Effector memory CD4-positive, alpha-beta T cell (primary cell): Measurements from ENCODE around the gene CCDC106.

Experiments
- DNase-seq, 3 donors: peaks; one replicate each; pipeline ENCODE4 v3.0.0-alpha.2; 2020
- H3K27ac ChIP-seq: 2 replicates; pipeline ENCODE4 v1.7.0; 2013; ENCODE audit warnings: mild to moderate bottlenecking, low read length, moderate library complexity; ENCODE audit not compliant: insufficient read depth, poor library complexity, severe bottlenecking
- H3K27me3 ChIP-seq: replicated peaks from 2 replicates; pipeline ENCODE4 v1.7.0; 2013; ENCODE audit warnings: mild to moderate bottlenecking, low read length; ENCODE audit not compliant: insufficient read depth, control insufficient read depth, poor library complexity, severe bottlenecking
- H3K36me3 ChIP-seq: 2 replicates; pipeline ENCODE4 v1.7.0; 2013; ENCODE audit warnings: mild to moderate bottlenecking, low read length, moderate library complexity; ENCODE audit not compliant: control insufficient read depth, insufficient read depth
- H3K4me1 ChIP-seq: 2 replicates; pipeline ENCODE4 v1.7.0; 2013; ENCODE audit warnings: low read length, mild to moderate bottlenecking; ENCODE audit not compliant: control insufficient read depth, insufficient read depth, poor library complexity, severe bottlenecking
- H3K4me3 ChIP-seq: 2 replicates; pipeline ENCODE4 v1.7.0; 2013; ENCODE audit warnings: low read length, low read depth, mild to moderate bottlenecking; ENCODE audit not compliant: insufficient read depth, poor library complexity, severe bottlenecking
- H3K9me3 ChIP-seq: 2 replicates; pipeline ENCODE4 v1.7.0; 2013; ENCODE audit warnings: mild to moderate bottlenecking, low read length, moderate library complexity; ENCODE audit not compliant: control insufficient read depth

Gene CCDC106

DNA sequence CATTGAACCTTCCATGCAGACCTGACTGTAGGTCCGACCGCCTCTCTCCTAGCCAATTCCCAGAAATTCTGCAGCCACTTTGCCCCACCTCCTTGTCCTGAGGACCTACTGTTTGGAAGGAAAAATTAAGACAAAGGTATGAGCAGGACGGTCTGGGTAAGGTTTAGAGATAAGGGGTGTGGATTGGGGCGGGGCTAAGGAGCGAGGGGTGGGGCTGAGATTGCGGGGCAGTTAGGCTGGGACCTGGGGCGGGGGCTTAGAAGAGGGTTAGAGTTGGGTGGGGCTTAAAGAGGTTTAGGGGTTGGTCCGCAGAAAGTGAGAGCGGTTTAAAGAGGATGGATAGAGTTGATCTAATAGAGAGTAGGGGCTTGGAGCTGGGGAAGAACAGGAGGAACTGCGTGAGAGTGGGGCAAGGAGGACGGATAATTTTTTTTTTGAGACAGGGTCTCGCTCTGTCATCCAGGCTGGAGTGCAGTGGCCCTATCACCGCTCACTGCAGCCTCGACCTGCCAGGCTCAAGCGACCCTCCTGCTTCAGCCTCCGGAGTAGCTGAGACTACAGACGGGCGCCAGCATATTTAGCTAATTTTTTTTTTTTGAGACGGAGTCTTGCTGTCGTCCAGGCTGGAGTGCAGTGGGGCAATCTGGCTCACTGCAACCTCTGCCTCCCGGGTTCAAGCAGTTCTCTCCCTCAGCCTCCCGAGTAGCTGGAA is 44.3 kb upstream of the CCDC106 start:
- H3K4me1 ChIP-seq: peaks cover 19% of the 10 kb centered on the region
- H3K36me3 ChIP-seq: peaks cover 4% of the 10 kb centered on the region
- H3K27me3 ChIP-seq: no peaks in the 10 kb centered on the region
- H3K4me3 ChIP-seq: no peak overlapping the region
- H3K27ac ChIP-seq: no peak overlapping the region
- no peaks in the 10 kb centered on the region for H3K9me3 ChIP-seq
- no peak for DNase-seq

DNA sequence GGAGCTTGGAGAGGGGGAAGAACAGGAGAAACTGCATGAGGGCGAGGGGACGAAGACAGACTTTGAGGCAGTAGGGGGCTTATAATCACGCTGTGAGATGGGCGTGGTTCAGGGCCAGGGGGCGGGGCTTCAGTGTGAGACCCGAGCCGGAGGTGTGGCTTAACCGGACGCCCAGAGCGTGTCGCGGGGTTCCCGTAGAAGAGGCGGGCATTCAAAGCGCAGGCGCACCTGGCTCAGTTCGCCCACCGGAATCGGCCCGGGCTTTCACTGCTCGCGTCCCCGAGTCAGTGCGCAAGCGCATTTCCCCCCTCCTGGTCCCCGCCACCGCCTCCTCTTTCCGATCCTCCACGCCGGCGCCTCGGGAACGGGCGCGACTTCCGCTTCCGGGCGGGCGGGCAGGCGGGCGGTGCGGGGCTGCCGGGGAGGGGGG is 42.8 kb upstream of the CCDC106 start:
- peaks cover 19% of the 10 kb centered on the region for H3K4me1 ChIP-seq
- H3K9me3 ChIP-seq: no peaks in the 10 kb centered on the region
- no peaks in the 10 kb centered on the region for H3K27me3 ChIP-seq
- peaks cover 10% of the 10 kb centered on the region for H3K36me3 ChIP-seq
- H3K4me3 ChIP-seq: peak overlapping the region; percentile 52
- H3K27ac ChIP-seq: peak overlapping the region; percentile 93
- peak; percentile 96 to 98 (median 98) for DNase-seq

DNA sequence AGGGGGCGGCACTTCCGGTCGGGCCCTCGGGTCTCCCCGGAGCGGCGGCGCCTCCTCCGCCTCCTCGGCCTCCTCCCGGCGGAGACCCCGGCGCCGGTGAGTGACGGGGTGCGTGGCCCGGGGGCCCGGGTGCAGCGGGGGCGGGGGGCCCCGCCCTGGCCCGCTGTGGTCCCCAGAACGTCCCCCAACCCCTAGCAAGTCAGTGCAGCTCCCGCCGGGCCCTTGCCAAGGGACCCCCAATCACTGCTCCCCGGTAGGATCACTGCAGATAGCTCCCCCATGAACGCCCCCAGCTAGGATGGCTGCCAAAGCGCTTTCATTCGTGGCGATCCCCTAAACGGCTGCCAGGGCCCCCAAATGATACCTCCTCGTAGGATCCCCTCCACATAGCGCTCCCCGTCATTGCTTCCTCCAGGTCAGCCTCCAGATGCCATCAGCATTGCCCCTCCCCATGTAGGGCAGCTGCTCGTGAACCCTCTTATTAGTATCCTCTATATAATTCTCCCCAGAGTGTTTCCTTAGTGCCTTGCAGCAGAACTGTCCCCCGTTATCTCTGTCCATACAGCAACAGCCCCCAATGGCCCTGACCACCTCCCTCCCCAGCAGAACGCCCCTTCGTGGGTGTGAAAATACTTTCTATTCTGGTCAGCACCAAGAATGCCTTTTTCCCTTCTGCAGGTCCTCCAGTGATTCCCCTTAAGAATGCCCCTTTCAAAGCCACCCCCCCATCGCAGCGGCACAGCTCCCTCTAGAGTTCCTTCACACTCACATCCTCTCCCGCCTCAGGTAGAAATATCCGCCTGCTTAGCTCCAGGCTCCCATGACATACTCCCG is 42.2 kb upstream of the CCDC106 start, which contains the start of gene ZNF865:
Gene ZNF865 (plus strand): TSS at position 11 of the 834 bp plus-strand sequence. CDS start 7,972 bp downstream, outside the sequence.
- no peaks in the 10 kb centered on the region for H3K27me3 ChIP-seq
- DNase-seq: peak; percentile 52 to 63 (median 58)
- peak within 1 kb of the TSS; percentile 68 for H3K4me3 ChIP-seq
- H3K9me3 ChIP-seq: no peaks in the 10 kb centered on the region
- H3K27ac ChIP-seq: peak within 1 kb of the TSS; percentile 93
- peaks cover 14% of the 10 kb centered on the region for H3K4me1 ChIP-seq
- peaks cover 14% of the 10 kb centered on the region for H3K36me3 ChIP-seq

DNA sequence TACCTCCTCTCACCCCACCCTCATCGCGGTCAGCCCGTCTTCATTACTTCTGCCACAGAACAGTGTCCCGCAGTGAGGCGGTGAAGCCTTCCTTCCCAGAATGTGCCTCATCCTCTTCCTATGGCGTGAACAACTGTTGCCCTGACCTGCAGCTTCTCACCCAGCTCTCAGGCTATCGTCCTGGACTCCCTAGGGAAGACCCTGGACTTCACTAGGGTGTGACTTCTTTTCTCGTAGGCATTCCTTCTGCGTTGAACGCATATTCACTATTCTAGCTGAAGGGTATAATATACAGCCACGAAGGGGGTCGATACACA is 41.6 kb upstream of the CCDC106 start:
- H3K36me3 ChIP-seq: peaks cover 14% of the 10 kb centered on the region
- no peaks in the 10 kb centered on the region for H3K27me3 ChIP-seq
- peak overlapping the region; percentile 14 for H3K4me3 ChIP-seq
- H3K9me3 ChIP-seq: no peaks in the 10 kb centered on the region
- peak overlapping the region; percentile 93 for H3K27ac ChIP-seq
- DNase-seq: no peak
- H3K4me1 ChIP-seq: peaks cover 12% of the 10 kb centered on the region

DNA sequence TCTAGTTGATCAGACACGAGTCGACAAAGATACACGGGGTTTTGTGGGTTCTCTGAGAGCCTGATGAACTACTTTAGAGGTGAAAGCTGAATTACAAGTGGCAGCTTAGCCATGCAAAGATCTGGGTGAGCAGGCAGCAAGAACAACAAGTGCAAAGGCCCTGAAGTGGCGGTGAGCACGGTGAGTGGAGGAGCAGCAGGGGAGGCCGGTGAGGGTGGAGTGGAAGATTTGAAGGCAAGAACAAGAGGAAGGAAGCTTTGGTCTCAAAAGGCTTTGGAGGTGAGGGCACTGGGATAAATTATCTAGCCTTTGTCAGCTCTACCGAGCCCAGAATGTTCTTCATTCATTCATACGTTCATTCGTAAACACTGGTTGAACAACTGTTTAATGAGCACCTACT is 41.2 kb upstream of the CCDC106 start:
- Histone ChIP-seq H3K36me3 (peaks cover 14% of the 10 kb centered on the region), H3K27me3 (no peaks in the 10 kb centered on the region), H3K9me3 (no peaks in the 10 kb centered on the region), H3K4me1 (peaks cover 12% of the 10 kb centered on the region), H3K4me3 (no peak overlapping the region), H3K27ac (peak overlapping the region; percentile 93)
- no peak for DNase-seq

DNA sequence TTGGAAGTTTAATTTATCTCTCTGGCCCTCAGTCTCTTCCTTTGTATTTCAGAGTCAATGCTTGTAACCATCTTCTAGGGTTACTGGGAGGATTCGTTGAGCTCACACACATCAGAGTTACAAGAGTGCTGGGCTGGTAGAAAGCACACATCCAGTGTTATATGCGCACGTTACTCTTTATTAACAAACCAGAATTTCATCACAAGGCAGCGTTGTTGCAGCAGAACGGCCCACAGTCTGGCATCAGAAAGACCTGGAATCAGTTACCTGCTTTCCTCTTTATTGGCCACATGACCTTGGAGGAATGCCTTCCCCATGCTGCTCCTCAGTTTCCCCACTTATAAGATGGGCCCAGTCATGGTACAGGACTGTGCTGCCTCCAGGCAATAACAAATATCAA is 38.7 kb upstream of the CCDC106 start:
- H3K4me3 ChIP-seq: no peak overlapping the region
- H3K27me3 ChIP-seq: no peaks in the 10 kb centered on the region
- H3K9me3 ChIP-seq: no peaks in the 10 kb centered on the region
- no peak for DNase-seq
- H3K4me1 ChIP-seq: peaks cover 12% of the 10 kb centered on the region
- no peak overlapping the region for H3K27ac ChIP-seq
- H3K36me3 ChIP-seq: peaks cover 14% of the 10 kb centered on the region

DNA sequence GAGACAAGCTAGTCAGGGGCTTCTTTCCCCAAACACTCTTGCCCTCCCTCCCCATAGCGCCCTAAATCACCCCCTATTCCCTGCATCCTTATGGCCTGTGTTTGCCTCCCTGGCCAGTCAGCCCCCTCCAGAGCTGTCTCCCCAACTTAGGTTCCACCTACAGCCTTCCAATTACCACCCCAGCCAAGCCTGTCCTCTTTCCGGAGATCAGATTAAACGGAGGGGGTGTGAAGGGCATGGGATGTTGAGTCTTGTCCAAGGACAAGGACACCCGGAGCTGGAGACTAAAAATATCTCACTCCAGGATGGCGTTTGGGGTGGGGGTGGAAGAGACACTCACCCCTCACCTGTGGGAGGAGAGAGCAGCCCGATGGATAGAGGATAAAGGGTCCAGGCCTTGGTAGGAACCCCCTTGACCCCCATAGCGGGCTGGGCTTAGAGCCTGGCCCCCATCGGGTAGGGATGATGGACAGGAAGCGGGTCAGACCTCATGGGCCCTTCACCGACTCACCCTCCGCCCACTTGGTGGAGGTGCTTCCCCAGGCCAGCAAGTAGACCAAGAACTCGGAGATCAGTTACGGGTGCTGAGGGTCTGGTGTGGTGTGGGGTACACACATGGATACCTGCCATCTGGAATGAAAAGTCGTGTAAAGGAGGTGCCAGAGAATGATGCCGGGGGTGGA is 36.6 kb upstream of the CCDC106 start:
- no peak for DNase-seq
- Histone ChIP-seq H3K27ac (no peak overlapping the region), H3K27me3 (no peaks in the 10 kb centered on the region), H3K36me3 (peaks cover 20% of the 10 kb centered on the region), H3K4me1 (peaks cover 4% of the 10 kb centered on the region), H3K9me3 (no peaks in the 10 kb centered on the region), H3K4me3 (no peak overlapping the region)

DNA sequence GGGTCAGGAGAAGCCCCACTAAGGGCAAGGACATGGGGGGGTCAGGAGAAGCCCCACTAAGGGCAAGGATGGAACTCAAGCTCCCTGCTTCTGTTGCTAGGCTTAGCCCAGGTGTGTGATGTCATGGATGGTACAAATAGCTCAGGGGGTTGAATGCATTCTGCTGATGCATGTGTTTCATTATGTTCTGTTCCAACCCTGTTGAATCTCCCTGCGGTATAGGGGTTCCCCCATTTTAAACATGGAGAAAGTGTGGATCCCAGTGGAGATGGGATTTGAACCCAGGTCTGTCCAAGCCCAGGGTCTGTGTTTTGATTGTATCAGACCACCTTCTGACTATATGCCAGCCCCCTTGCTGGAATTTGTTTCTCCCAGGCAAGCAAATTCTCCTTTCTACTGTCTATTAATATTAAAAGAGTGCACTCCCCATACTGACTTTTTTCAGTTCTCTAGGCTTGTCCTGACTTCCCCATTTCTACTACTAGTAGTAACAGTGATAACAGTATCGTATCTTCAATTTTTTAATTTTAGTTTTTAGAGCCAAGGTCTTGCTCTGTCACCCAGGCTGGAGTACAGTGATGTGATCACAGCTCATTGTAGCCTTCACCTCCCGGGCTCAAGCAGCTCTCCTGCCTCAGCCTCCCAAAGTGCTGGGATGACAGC is 35.9 kb upstream of the CCDC106 start:
- Histone ChIP-seq H3K27ac (no peak overlapping the region), H3K4me3 (no peak overlapping the region), H3K36me3 (peaks cover 25% of the 10 kb centered on the region), H3K27me3 (no peaks in the 10 kb centered on the region), H3K9me3 (no peaks in the 10 kb centered on the region), H3K4me1 (no peaks in the 10 kb centered on the region)
- no peak for DNase-seq

DNA sequence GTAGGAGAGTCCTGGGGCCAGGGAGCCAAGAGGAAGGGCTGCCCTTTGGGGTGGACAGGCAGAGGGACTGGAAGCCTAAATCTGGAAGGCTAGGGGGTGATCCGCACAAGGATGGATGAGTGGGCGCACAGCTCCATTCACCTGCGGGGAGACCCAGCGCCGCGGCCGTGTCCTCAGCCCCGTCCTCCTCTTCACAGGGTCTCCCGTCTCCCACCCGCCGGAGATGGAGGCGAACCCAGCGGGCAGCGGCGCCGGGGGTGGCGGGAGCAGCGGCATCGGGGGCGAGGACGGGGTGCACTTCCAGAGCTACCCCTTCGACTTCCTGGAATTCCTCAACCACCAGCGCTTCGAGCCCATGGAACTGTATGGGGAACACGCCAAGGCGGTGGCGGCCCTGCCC is 34.6 kb upstream of the CCDC106 start:
- no peaks in the 10 kb centered on the region for H3K4me1 ChIP-seq
- DNase-seq: no peak
- peaks cover 21% of the 10 kb centered on the region for H3K36me3 ChIP-seq
- no peaks in the 10 kb centered on the region for H3K27me3 ChIP-seq
- no peaks in the 10 kb centered on the region for H3K9me3 ChIP-seq
- H3K27ac ChIP-seq: no peak overlapping the region
- no peak overlapping the region for H3K4me3 ChIP-seq
